Adrenal gland (tissue), 5 donors: ENCODE results near the gene ASTN2.

Experiments used
- CTCF ChIP-seq, 6 experiments: fragments of 450-650 bp in 4 of 6; fragments of 200-600 bp in 2 of 6; sonication (generic) in 1 of 6; IDR thresholded peaks; 1 replicate in 5 of 6; 2 replicates in 1 of 6; pipeline versions ENCODE4 v1.5.1 to v1.8.0; 2016 to 2021; ENCODE audit warnings: antibody characterized with exemption in 6 of 6, mild to moderate bottlenecking in 2 of 6, moderate library complexity in 1 of 6
- POLR2A ChIP-seq, 2 donors: fragments of 450-650 bp; IDR thresholded peaks; one replicate each; pipeline ENCODE4 v1.6.1; 2017; ENCODE audit warnings: antibody characterized with exemption in 2 of 2, mild to moderate bottlenecking in 2 of 2, moderate library complexity in 1 of 2
- donor health status: DM: no; HTN: no; CAD: no.

DNA sequence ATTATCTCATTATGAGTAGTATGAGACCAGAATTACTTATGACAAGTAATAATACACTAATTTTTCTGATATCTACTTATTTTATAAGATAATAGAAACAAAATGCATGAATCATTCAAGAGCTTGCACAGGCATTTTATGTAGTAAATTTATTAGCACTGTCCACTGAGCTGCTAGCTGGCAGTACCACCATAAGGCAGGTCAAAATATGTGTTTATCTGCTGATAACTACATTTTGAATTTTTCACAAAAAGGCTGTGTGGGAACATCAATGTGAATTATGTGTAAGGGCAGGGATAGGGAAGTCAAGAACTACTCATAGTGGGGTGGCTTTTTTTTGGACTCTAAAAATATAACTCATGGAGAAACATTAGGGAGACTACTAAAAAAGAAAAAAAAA is 1011.7 kb downstream of the ASTN2 start:
- TF ChIP-seq CTCF (IDR thresholded peaks at IDR 0.05): no peak
- no peak for TF ChIP-seq POLR2A (IDR thresholded peaks at IDR 0.05)
